ENCODE results near the gene RNASE1.

The RNASE1 gene

DNA sequence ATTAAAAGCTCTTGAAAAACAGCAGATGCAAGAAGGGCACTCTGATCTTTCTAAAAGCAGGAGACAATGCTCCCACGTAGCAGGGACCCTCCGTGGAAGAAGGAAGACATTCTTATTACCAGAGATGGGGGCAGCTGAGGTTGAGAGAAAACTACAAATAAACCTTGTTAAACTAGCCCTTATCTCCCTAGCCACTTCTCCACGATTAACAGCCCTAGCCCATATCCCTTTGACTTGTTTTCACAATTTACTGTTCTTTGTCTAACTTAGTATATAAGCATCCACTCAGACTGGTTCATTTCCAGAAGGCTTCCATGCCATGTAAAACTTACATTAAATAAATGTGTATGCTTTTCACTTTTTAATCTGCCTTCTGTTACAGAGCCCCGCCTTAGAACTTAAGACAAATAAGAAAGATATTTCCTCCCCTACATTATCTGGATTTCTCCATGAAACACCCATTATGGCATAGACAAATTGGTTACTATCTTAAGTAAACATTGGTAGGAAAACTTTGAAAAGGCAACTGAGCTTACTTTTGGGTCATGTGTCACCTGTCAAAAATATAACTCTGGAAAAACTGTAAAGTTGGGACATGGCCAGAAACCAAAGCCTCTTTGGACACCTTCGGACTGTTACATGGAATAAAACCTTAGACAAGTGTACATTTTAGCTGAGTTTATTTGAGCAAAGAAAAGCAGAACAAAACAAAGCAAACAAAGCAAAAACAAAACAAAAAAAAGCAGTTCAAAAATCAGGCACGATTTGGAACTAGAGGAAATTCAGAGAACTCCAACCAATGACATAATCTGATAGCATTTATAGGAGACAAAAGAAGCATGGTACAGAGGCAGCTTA, 4.9 kb upstream of the RNASE1 start:
- DNase-seq: no peak

DNA sequence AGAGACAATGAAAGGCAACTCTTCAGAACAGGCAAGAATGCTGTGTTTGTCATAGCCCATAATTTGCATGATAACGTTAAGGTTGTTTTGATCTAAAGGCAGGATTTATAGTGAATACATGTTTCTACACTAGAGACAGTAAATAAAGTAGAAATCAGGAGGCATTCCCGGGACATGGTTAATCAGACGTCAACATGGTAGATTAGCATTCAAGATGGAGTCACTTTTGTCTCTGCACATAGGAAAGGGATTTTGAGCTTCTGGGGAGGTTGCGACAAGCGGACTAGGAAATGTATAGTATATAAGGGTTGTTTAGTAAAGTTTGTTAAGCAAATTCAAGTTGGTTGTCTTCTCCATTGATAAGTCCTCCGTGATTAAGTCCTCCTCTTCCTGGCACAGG, 2.8 kb upstream of the RNASE1 start:
- no peak for DNase-seq

DNA sequence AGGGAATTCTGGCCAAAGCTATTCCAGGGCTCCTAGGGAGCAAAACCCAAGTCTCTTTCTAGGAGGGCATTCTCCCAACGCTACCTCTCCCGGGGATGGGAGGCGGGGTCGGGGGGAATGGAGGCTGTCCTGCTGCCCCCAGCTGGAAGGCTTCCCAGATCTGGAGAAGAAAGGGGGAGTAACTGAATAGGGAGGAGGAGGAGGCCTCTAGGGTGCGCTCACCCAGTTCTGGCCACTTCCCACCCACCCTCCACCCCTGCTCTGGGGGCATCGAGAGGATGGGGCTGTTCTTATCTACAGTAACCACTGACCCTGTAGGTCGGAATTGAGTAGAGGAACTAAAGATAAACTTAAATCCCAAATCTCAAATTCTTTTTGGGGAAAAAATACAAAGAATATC, 579 bp upstream of the RNASE1 start:
- no peak for DNase-seq

DNA sequence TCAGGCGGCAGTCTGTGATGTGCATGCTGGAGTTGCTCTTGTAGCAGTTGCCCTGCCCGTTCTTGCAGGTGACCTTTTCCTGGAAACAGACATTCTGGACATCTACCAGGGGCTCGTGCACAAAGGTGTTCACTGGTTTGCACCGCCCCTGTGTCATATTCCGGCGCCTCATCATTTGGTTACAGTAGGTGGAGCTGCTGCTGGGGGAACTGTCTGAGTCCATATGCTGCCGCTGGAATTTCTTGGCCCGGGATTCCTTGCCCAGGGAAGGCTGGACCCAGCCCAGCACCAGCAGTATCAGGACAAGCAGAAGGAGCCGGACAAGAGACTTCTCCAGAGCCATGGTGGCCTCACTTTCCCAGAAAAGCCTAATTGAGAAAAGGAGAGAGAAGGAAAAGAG, 918 bp downstream of the RNASE1 start:
- no peak for DNase-seq

DNA sequence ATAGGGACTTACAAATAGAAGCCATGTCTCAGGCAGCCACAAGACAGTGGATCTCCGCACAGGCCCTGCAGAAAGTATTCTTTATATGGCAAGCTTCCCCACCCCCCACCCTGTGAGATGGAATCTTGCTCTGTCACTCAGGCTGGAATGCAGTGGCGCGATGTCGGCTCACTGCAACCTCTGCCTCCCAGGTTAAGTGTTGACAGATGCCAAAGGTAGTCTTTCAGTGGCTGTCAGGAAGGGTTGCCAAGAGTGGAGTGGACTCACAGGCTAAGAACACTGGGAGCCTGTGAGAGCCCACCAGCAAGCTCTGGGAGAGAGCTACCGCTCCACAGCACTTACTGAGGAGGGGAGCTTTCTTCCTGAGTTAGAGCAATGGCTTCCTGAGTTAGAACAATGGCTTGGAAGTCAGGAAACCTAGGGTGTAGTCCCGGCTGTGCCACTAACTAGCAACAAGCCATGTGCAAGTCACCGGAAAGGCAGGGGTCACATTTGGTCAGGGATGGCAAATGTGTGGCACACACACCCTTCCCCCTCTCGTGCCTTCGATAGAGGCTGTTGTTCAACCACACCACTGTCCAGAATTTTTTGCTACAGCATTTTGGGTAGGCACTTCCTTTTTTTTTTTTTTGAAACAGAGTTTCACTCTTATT, 2.6 kb downstream of the RNASE1 start:
- no peak for DNase-seq

DNA sequence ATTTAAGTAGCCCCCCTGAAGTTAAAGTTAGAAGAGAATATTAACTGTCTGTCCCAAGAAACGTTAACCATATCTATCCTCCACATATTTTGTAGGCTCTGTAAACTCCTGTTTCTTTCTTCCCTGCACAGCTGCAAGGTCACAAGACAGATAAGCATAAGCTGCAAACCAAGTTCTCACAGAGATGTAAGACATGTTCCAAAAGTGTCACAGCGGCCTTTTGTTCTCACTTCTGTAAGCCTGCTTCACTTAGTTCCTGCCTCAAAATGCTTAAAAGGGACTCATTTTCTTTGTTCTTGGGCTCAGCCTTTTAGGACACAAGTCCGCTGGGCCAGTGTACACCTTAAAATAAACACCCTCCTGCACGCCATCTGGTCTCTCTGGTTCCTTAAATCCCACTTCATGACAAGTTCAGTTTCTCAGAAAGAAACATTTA, 3.2 kb downstream of the RNASE1 start:
- no peak for DNase-seq

DNA sequence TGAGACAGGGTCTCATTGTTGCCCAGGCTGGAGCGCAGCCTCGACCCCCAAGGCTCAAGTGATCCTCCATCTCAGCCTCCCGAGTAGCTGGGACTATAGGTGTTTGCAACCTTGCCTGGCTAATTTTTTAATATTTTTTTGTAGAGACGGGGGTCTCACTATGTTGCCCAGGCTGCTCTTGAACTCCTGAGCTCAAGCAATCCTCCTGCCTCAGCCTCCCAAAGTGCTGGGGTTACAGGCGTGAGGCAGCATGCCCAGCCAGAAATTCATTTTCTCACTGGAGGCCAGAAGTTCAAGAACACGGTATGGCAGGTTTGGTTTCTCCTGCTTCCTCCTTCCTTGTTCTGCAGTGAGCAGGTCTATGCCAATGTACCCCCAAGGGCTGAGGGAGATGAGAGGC, 3.7 kb downstream of the RNASE1 start:
- no peak for DNase-seq

DNA sequence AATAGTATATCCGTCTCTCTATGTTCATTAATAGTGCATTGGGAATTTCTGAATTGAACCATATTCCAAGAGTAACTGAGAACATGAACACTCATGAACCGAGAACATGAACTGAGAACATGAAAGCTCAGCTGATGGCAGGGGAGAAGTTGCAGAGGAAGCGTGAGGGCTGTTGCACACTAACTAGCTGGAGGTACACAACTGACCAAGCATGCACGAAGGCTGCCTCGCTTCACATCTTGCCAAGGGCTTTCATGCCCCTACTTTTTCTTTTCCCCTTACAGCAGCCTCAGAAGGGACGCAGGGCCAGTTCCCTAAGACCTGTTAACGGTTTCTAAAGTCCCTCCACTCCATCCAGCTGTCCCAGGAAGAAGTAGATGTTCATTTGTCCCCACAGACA, 4.3 kb downstream of the RNASE1 start:
- no peak for DNase-seq

DNA sequence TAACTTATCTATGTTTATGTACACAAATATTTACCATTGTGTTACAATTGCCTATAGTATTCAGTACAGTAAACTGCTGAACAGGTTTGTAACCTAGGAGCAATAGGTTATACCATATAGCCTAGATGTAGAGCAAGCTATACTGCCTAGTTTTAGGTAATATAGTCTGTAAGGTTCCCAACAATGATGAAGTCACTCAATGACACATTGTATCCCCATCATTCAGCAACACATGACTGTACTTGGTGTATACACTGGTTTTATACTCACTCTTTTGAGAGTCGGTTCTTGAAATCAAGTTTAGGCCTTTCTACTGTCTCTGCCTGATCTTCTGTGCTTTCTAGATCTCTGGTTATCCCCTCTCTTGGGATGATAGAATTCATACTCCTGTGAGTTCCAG, 5.5 kb downstream of the RNASE1 start:
- no peak for DNase-seq

DNA sequence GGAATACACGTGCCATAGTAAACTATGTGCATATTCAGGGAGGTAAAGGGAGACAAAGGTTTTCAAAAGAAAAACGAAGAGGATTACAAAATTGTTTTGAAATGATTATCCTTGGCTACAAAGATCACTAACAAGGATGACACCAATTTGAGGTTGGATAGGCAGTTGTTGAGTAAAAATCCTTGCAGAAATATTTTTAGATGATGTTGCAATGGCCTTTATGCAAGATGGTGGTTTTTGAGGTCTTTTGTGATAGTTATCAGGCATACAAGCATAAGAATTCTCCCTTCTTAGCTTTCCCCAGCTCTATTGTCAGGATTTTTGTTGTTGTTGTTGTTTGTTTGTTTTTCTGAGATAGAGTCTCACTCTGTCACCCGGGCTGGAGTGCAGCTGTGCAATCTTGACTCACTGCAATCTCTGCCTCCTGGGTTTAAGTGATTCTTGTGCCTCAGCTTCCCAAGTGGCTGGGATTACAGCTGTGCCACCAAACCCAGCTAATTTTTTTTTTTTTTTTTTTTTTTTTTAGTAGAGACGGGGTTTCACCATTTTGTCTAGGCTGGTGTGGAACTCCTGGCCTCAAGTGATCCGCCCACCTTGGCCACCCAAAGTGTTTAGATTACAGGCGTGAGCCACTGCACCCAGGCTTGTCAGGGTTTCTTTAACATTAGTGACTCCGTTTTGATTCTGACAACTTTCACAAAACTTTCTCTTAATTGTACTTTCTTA, 7.8 kb downstream of the RNASE1 start:
- DNase-seq: no peak

DNA sequence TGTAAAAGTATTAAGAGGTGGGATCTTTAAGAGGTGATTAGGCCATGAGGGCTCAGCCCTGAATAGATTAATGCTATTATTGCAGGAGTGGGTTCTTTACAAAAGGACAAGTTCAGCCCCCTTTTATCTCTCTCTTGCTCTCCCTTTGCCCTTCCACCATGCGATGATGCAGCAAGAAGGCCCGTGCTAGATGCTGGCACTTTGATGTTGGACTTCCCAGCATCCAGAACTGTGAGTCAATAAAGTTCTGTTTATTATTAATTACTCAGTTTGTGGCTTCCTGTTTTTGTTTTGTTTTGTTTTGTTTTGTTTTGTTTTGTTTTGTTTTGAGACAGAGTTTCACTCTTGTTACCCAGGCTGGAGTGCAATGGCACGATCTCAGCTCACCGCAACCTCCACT, 10.1 kb downstream of the RNASE1 start:
- DNase-seq: no peak

DNA sequence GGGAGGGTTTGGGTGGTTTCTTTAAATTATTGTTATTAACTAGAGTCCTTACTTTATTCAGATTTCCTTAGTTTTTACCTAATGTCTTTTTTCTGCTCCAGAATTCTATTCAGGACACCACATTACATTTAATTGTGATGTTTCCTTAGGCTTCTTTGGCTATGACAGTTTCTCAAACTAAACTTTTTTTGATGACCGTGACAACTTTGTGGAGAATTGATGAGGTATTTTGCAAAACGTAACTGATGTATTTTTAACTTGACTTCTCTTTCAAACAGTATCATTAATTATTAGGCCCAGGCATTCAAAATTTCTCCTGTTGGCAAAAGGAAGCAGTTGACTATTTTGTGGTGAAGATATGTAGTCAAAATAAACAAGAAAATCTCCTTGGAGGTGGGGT, 11.0 kb downstream of the RNASE1 start:
- no peak for DNase-seq

DNA sequence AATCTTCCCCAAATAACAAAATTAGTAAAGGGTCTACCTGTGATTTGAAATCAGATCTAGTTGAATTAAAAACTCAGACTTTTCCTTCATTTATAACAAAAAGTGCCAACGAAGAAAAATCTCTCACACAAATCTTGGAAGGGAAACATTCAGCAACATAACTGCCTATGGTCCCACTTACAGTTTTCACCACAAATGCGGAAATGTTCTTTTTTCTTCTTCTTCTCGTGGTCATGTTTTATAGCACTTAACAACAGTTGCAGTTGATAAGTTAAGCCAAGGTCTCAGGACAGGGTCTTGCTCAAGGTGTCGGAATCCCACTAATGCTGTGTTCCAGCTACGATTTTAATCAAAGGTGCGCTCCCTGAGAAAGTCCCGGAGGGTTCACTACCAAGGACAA, 11.5 kb downstream of the RNASE1 start:
- no peak for DNase-seq

DNA sequence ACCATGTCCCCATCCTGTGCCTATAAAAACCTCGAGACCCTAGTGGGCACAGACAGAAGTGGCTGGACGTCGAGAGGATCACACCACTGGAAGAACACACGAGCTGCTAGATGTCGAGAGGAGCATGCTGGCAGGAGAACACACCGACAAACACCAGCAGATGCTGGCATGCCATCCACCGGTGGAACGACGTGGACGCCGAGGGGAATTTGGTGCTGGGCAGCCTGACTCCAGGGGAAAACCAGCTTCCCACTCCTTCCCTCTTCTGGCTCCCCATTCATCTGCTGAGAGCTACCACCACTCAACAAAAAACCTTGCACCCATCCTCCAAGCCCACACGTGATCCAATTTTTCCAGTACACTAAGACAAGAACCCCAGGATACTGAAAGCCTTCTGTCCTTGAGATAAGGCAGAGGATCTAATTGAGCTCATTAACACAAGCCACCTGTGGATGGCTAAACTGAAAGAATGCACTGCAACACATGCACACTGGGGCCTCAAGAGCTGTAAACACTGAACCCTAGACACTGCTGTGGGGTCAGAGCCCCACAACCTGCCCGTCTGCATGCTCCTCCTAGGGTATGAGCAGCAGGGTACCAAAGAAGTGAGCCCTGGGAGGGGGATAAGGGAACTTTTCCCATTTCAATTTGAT, 12.1 kb downstream of the RNASE1 start:
- DNase-seq: no peak

DNA sequence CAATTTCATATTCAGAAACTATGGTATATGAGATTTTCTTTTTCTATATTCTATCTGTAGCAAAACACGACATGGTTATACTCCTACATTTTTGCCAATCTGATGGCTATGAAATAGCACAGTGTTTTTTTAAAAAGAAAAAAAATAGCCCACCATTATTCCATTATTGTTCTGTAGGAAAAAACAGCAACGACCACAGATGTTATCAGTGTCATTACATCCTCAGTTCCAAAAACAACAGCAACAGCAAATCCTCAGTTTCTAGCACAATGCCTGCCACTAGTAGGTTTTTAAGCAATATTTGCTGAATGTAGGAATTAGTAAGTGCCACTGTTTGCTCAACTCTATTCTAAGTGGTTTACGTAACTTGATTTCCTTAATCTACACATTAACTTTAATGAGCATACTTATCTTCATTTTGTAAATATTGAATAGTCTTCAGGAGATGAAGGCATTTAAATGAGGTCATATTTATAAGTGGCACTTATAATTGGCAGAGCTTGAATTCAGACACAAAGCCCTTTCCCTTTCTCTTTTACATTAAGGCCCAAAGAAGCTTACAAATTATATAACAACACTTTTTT, 13.3 kb downstream of the RNASE1 start:
- DNase-seq: no peak

DNA sequence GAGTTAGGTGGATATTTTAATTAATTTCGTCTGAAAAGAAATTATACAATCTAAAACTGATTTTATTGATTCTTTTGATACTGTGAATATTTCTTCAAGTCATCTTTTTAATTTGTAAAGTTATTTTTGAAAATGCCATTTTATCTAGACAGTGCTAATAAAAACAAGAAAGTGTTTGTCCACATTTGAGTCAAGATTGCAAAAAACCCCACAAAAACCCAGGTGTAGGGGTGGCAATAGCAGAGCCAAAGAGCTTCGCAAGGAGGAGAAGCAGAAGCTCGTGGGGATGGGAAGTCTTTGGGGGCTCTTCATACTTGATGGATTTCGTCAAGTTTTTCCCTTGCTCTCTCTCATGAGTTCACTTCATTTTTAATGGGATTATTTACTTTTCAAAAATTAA, 15.6 kb downstream of the RNASE1 start:
- DNase-seq: no peak

DNA sequence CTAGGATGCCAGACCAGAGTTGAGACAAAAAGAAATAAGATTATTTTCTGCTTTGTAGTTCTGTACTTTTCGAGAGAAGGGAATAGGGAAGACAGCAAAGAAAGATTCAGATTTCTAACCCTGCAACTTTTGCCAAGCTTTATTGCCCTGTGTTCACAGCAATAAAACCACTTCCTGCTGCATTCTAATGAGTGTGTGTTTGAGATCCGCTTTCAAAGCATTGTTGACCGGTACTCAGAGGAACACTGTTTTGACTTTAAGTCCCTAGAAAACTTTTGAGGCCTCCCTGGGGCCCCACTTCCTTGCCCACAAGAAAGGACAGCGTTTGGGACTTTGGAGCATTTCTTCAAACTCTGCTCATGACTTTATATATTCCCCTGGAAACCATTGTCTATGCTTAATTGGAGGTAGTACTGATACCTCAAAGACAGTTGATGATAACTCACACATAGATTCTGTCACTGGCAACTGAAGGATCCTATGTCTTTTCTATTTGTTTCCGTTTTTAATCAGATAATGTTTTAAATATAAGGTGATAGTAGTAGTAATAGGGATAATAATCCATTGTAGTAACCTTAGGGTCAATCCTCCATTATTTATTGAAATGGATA, 20.3 kb downstream of the RNASE1 start:
- DNase-seq: no peak

DNA sequence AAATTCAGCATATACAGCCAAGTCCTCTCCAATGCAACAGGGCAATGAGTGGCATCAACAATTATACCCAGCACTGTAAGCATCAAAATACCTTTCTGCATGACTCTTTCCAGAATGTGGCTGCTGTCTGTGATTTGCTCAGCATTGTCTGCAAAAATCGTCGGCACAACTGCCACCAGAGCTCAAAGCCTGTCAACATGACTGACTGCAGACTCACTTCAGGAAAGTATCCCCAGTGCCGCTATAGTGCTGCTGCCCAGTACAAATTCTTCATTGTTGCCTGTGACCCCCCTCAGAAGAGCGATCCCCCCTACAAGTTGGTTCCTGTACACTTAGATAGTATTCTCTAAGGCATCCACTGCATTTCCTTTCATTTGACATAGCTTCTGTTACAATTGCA, 20.8 kb downstream of the RNASE1 start:
- no peak for DNase-seq

DNA sequence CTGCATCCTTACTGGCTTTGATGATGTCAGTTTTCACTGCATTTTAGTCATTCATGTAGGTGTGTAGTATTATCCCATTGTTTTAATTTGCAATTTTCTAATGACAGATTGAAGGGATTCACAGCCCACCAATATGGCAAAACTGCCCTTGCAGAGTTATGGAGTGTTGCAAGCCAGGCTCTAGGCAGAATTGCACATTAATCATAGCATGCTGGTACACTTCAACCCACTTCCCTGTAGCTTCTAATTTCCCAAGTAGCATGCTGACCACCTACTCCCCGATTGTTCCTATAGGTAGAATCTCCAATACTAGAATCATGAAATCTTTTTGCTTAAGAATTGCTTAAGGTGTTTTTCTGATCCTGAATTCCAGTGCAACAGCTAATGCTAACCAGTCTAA, 26.7 kb downstream of the RNASE1 start:
- DNase-seq: no peak

DNA sequence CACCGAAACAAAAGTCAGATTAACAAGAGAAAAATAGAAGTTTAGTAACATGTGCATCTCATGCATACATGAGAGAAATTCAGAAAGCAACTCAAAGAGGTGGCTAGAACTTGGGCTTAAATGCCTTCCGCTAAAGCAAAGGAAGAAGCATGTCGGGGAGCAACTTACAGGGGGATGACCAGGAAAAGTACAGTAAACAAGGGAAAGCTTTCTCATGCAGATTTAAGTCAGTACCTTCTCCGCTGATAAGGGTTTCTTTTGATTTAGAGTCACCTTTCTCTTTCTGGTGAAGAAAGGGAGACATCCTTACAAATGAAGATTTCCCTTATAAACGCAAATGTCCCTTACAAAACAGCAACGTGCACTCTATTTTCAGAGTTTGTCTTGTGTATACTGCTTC, 27.6 kb downstream of the RNASE1 start:
- no peak for DNase-seq

DNA sequence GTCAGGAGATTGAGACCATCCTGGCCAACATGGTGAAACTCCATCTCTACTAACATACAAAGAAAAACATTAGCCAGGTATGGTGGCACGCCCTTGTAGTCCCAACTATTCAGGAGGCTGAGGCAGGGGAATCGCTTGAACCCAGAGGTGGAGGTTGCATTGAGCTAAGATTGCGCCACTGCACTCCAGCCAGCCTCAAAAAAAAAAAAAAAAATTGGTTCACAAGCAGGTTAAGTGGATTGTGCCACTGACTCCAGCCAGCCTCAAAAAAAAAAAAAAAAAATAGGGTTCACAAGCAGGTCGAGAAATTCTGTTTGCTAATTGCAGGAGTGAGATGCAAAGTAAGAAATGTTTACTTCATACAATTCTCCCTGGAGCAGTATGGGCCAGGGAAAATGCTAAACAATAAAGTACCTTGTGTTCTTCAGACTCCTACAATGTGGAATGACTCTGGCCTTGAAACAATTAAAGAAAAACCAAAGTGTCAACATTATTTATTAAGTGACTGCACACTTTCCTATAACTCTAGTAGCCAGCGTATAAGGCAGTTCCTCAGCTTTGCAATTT, 28.3 kb downstream of the RNASE1 start:
- DNase-seq: no peak

DNA sequence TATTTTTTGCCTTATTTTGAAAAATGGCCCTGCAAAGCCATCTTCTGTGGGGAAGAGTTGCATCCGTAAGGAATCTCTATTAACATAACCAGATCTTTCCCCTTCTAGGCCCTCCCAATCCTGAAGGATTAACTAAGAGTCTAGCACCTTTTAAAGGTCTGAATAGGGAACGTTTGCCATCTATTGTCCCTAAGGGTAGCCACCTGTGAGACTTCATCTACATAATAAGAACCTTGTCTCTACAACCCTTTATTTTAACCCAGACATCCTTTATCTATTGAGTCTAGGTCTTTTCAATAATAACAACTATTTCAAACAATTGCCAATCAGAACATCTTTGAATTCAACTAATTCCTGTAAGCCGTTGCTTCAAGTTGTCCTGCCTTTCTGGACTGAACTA, 30.0 kb downstream of the RNASE1 start:
- no peak for DNase-seq

All from NCI-H226 (cell line).